B cell (primary cell): Measurements from ENCODE around the gene SNF8. TPM values are rescaled to one million over a fixed set of nuclear protein-coding genes. Genes with fewer than 3 reads are reported as not detected.

Experiments used
- ATAC-seq: fragments of 200-7000 bp; cut with Tn5 transposase; one replicate; pipeline ENCODE4 v1.10.0; 2021; ENCODE audit warnings: low read depth, mild to moderate bottlenecking, moderate number of reproducible peaks, moderate library complexity
- CTCF ChIA-PET: fragments of 350-600 bp; sonication (Branson Sonifier 250); formaldehyde crosslinking; loops from one replicate; lab custom pipeline; 2021; ENCODE audit warnings: antibody characterized with exemption, inconsistent platforms; lab: Charles Lee
- POLR2A ChIA-PET: fragments of 350-600 bp; sonication (Branson Sonifier 250); formaldehyde crosslinking; loops from one replicate; lab custom pipeline; 2021; ENCODE audit warnings: antibody characterized with exemption; lab: Charles Lee
- DNase-seq: peaks from one replicate; pipeline ENCODE4 v3.0.0; 2013
- H2AFZ ChIP-seq: 2 replicates; pipeline ENCODE4 v1.6.1; 2012; ENCODE audit warnings: mild to moderate bottlenecking, low read depth, low read length; ENCODE audit not compliant: insufficient read depth, poor library complexity, severe bottlenecking
- H3K27ac ChIP-seq, 2 donors: 1 replicate in 1 of 2; 2 replicates in 1 of 2; pipeline ENCODE4 v1.5.1; 2012 to 2013; ENCODE audit warnings: low read length in 2 of 2, mild to moderate bottlenecking in 2 of 2, moderate library complexity in 1 of 2
- H3K27me3 ChIP-seq, 4 experiments: fragments of 200-600 bp in 1 of 4; sonication (generic) in 1 of 4; replicated peaks in 1 of 4; 1 replicate in 2 of 4; 2 replicates in 2 of 4; pipeline versions ENCODE4 v1.6.1 to v1.7.0; 2013 to 2016; ENCODE audit warnings: low read length in 3 of 4, mild to moderate bottlenecking in 2 of 4, mixed read lengths in 1 of 4, moderate library complexity in 1 of 4; ENCODE audit not compliant: insufficient read depth in 4 of 4, control insufficient read depth in 3 of 4; ENCODE audit errors: control extremely low read depth in 1 of 4
- H3K36me3 ChIP-seq, 2 experiments: replicated peaks in 1 of 2; 1 replicate in 1 of 2; 2 replicates in 1 of 2; pipeline versions ENCODE4 v1.6.1 to v1.7.1; 2013; ENCODE audit warnings: low read length in 1 of 2; ENCODE audit not compliant: insufficient read depth in 2 of 2, control insufficient read depth in 1 of 2; ENCODE audit errors: control extremely low read depth in 1 of 2, extremely low read depth in 1 of 2
- H3K4me1 ChIP-seq, 2 donors: fragments of 200-600 bp in 1 of 2; sonication (generic) in 1 of 2; 1 replicate in 1 of 2; 2 replicates in 1 of 2; pipeline versions ENCODE4 v1.5.1 to v1.6.1; 2013 to 2017; ENCODE audit warnings: low read length in 2 of 2; ENCODE audit not compliant: control insufficient read depth in 2 of 2, insufficient read depth in 2 of 2
- H3K4me2 ChIP-seq: replicated peaks from 2 replicates; pipeline ENCODE3; 2012; ENCODE audit warnings: mild to moderate bottlenecking, low read depth, low read length; ENCODE audit not compliant: poor library complexity, severe bottlenecking
- H3K4me3 ChIP-seq, 5 experiments: fragments of 200-600 bp in 1 of 5; sonication (generic) in 1 of 5; 1 replicate in 3 of 5; 2 replicates in 2 of 5; pipeline versions ENCODE4 v1.5.1 to v1.7.0; 2011 to 2016; ENCODE audit warnings: low read length in 4 of 5, mild to moderate bottlenecking in 4 of 5, low read depth in 2 of 5, control low read depth in 1 of 5, moderate library complexity in 1 of 5; ENCODE audit not compliant: insufficient read depth in 1 of 5; ENCODE audit errors: control extremely low read depth in 1 of 5, extremely low read depth in 1 of 5
- H3K79me2 ChIP-seq: fragments of 200-600 bp; sonication (generic); one replicate; pipeline ENCODE4 v1.6.0; 2016; ENCODE audit warnings: low read length; ENCODE audit not compliant: control insufficient read depth, insufficient read depth
- H3K9ac ChIP-seq: fragments of 200-600 bp; sonication (generic); 2 replicates; pipeline ENCODE4 v1.6.1; 2017; ENCODE audit warnings: mild to moderate bottlenecking, low read length, moderate library complexity
- H3K9me3 ChIP-seq, 3 donors: one replicate each; pipeline versions ENCODE4 v1.6.1 to v1.7.1; 2013; ENCODE audit warnings: low read length in 2 of 3; ENCODE audit not compliant: control insufficient read depth in 2 of 3, insufficient read depth in 1 of 3; ENCODE audit errors: control extremely low read depth in 1 of 3
- H4K20me1 ChIP-seq: 2 replicates; pipeline ENCODE4 v1.6.0; 2012; ENCODE audit warnings: mild to moderate bottlenecking, low read length; ENCODE audit not compliant: insufficient read depth, control insufficient read depth, poor library complexity, severe bottlenecking
- H3K27ac Mint-ChIP-seq: one replicate; pipeline ENCODE4 v1.8.0; 2021; ENCODE audit warnings: mixed read lengths
- H3K27me3 Mint-ChIP-seq: one replicate; pipeline ENCODE4 v1.8.0; 2021; ENCODE audit warnings: mixed read lengths
- H3K4me1 Mint-ChIP-seq: one replicate; pipeline ENCODE4 v1.8.0; 2021; ENCODE audit warnings: mixed read lengths
- H3K4me3 Mint-ChIP-seq: one replicate; pipeline ENCODE4 v1.8.0; 2021; ENCODE audit warnings: mixed read lengths
- H3K9me3 Mint-ChIP-seq: one replicate; pipeline ENCODE4 v1.8.0; 2022; ENCODE audit warnings: mixed read lengths; ENCODE audit not compliant: insufficient read depth
- EZH2 ChIP-seq: IDR thresholded peaks from 2 replicates; pipeline ENCODE4 v1.6.1; 2012; ENCODE audit warnings: borderline replicate concordance, low read depth, mild to moderate bottlenecking, moderate library complexity, low read length; ENCODE audit not compliant: insufficient read depth, poor library complexity, severe bottlenecking
- WGBS: methylation state at CpG from one replicate; pipeline ENCODE4 v1.1.5; 2013; ENCODE audit warnings: missing lambda C conversion rate; ENCODE audit not compliant: insufficient coverage; 5-methylcytosine and 5-hydroxymethylcytosine counted together
- intact Hi-C: fragments of 100-400 bp; cut with micrococcal nuclease; formaldehyde crosslinking; loops from one replicate; pipeline ENCODE4 v1.10.0; 2022
- polyA plus RNA-seq: library from polyadenylated mRNA; depleted of rRNA; stranded (reverse); fragments of >200 nt; gene quantifications from 2 replicates; pipeline ENCODE4 v1.2.3, GENCODE V29; 2012
- total RNA-seq, 2 donors: library from RNA; stranded (reverse); fragments of 120-200 nt in 1 of 2; gene quantifications; 1 replicate in 1 of 2; 2 replicates in 1 of 2; pipeline versions ENCODE4 v1.2.3 to v1.2.4, GENCODE V29; 2013 to 2022
- TF ChIP-seq, protein P1 (sequence below): fragments of 200-600 bp; IDR thresholded peaks from one replicate; pipeline ENCODE4 v1.8.0; 2022; ENCODE audit warnings: antibody characterized with exemption, mild to moderate bottlenecking

Gene SNF8
- total and polyA plus RNA-seq, 2 donors (not counting 1 experiment from before 2014, with no cell fraction given) = 77.5 to 94.6 TPM

- DNase-seq = no peak
- Histone ChIP-seq H2AFZ (no peak overlapping the region), H3K27me3 (peaks cover 0 to 38% (median 33%) of the 10 kb centered on the region in 4 experiments), H3K79me2 (no peaks in the 10 kb centered on the region), H3K27ac (no peak overlapping the region), H3K4me1 (peaks cover 8 to 10% of the 10 kb centered on the region in 2 donors), H4K20me1 (no peaks in the 10 kb centered on the region), H3K36me3 (no peaks in the 10 kb centered on the region), H3K9me3 (peaks cover 0 to 8% (median 1%) of the 10 kb centered on the region in 3 donors), H3K9ac (no peak overlapping the region), H3K4me3 (no peak overlapping the region), H3K4me2 (no peak overlapping the region)
- ChIA-PET POLR2A (no interaction called here), CTCF (no interaction called here)
- H3K4me3 Mint-ChIP-seq = no peak overlapping the region
- intact Hi-C loops = loop anchor here (10.0 kb wide), 1 partner anchor 266 kb away; the partner anchor contains the start of genes HOXB13, PRAC1 and PRAC2
- TF ChIP-seq, protein P1, sequence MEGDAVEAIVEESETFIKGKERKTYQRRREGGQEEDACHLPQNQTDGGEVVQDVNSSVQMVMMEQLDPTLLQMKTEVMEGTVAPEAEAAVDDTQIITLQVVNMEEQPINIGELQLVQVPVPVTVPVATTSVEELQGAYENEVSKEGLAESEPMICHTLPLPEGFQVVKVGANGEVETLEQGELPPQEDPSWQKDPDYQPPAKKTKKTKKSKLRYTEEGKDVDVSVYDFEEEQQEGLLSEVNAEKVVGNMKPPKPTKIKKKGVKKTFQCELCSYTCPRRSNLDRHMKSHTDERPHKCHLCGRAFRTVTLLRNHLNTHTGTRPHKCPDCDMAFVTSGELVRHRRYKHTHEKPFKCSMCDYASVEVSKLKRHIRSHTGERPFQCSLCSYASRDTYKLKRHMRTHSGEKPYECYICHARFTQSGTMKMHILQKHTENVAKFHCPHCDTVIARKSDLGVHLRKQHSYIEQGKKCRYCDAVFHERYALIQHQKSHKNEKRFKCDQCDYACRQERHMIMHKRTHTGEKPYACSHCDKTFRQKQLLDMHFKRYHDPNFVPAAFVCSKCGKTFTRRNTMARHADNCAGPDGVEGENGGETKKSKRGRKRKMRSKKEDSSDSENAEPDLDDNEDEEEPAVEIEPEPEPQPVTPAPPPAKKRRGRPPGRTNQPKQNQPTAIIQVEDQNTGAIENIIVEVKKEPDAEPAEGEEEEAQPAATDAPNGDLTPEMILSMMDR = no peak
- TF ChIP-seq EZH2 = no peak
- no peaks in the 10 kb centered on the region for H3K9me3 Mint-ChIP-seq
- peaks cover 63% of the 10 kb centered on the region for H3K27me3 Mint-ChIP-seq
- H3K4me1 Mint-ChIP-seq = peaks cover 7% of the 10 kb centered on the region
- no CpG with 5 or more reads among the region's 2 CpGs for WGBS
- no peak overlapping the region for H3K27ac Mint-ChIP-seq
- ATAC-seq = no peak
These were observed 46.3 kb upstream of the SNF8 start for GRCh38 chr17:48990882-48991357.

DNA sequence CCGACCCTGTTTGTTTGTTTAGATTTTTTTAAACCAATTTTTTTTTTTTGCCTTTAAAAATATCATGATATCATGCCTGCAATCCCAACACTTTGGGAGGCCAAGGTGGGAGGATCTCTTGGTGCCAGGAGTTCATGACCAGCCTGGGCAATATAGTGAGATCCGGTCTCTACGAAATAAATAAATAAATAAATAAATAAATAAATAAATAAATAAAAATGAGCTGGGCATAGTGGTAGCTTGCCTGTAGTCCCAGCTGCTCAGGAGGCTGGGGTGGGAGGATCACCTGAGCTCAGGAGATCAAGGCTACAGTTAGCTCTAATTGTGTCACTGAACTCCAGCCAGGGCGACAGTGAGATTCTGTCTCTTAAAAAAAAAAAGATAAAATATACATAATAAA is 44.5 kb upstream of the SNF8 start:
- no peaks in the 10 kb centered on the region for H3K79me2 ChIP-seq
- ChIA-PET CTCF (no interaction called here), POLR2A (no interaction called here)
- no peaks in the 10 kb centered on the region for H3K4me1 ChIP-seq
- H3K36me3 ChIP-seq = no peaks in the 10 kb centered on the region
- ATAC-seq = no peak
- DNase-seq = no peak
- H3K27ac ChIP-seq = no peak overlapping the region
- peaks cover 0 to 27% (median 20%) of the 10 kb centered on the region in 4 experiments for H3K27me3 ChIP-seq
- TF ChIP-seq, protein P1 = no peak
- TF ChIP-seq EZH2 = no peak
- no peak overlapping the region for H3K4me3 Mint-ChIP-seq
- H3K4me1 Mint-ChIP-seq = no peaks in the 10 kb centered on the region
- WGBS = no CpG with 5 or more reads among the region's 4 CpGs
- no peak overlapping the region for H3K9ac ChIP-seq
- H4K20me1 ChIP-seq = no peaks in the 10 kb centered on the region
- peaks cover 0 to 1% (median 0%) of the 10 kb centered on the region in 3 donors for H3K9me3 ChIP-seq
- H3K27ac Mint-ChIP-seq = no peak overlapping the region
- H3K4me3 ChIP-seq = no peak overlapping the region
- peaks cover 57% of the 10 kb centered on the region for H3K27me3 Mint-ChIP-seq
- H3K4me2 ChIP-seq = no peak overlapping the region
- no peak overlapping the region for H2AFZ ChIP-seq
- intact Hi-C loops = no loop called here
- H3K9me3 Mint-ChIP-seq = no peaks in the 10 kb centered on the region
